ENCODE results near the gene KDM4B. TPM values are rescaled to one million over a fixed set of nuclear protein-coding genes. Genes with fewer than 3 reads are reported as not detected.

KDM4B gene
- total RNA-seq, 1 donor, result 22.1 TPM

- no peak for TF ChIP-seq CTCF (IDR thresholded peaks at IDR 0.05; ENCODE audit: extremely low read depth, low read depth, low read length)
- H3K27me3 ChIP-seq (ENCODE audit: insufficient read depth, low read length), result no peaks in the 10 kb centered on the region
- H3K4me3 ChIP-seq (ENCODE audit: insufficient read depth, low read length), result no peak overlapping the region
- H3K36me3 ChIP-seq (ENCODE audit: insufficient read depth, low read length), result peaks cover 1% of the 10 kb centered on the region
- H3K27ac ChIP-seq (ENCODE audit: low read depth, low read length), result no peak overlapping the region
- peaks cover 13% of the 10 kb centered on the region for H4K20me1 ChIP-seq (ENCODE audit: insufficient read depth, low read length)
- no peaks in the 10 kb centered on the region for H3K9me3 ChIP-seq (ENCODE audit: low read depth, low read length)
- H3K4me2 ChIP-seq (ENCODE audit: insufficient read depth, low read length), result no peak overlapping the region
- peak; percentile 86 for DNase-seq (ENCODE audit: insufficient read length, low spot score, missing footprints)
- H3K4me1 ChIP-seq (ENCODE audit: insufficient read depth, low read length), result peaks cover 16% of the 10 kb centered on the region
- no peak overlapping the region for H2AFZ ChIP-seq (ENCODE audit: low read length)
- no peaks in the 10 kb centered on the region for H3K79me2 ChIP-seq (ENCODE audit: insufficient read depth, low read length)
Observed at GRCh38 chr19:5143471-5144411, 174.8 kb downstream of the KDM4B start.

GRCh38 chr19:5144545-5145179 lies 175.7 kb downstream of the KDM4B start:
- peaks cover 8% of the 10 kb centered on the region for H3K4me1 ChIP-seq (ENCODE audit: insufficient read depth, low read length)
- peak; percentile 86 for DNase-seq (ENCODE audit: insufficient read length, low spot score, missing footprints)

GRCh38 chr19:5145521-5146511 lies 176.9 kb downstream of the KDM4B start:
- peak; percentile 86 for DNase-seq (ENCODE audit: insufficient read length, low spot score, missing footprints)
- H3K36me3 ChIP-seq (ENCODE audit: insufficient read depth, low read length), result no peaks in the 10 kb centered on the region
- no peak overlapping the region for H2AFZ ChIP-seq (ENCODE audit: low read length)
- H3K27ac ChIP-seq (ENCODE audit: low read depth, low read length), result no peak overlapping the region
- no peak overlapping the region for H3K4me2 ChIP-seq (ENCODE audit: insufficient read depth, low read length)
- peaks cover 6% of the 10 kb centered on the region for H3K4me1 ChIP-seq (ENCODE audit: insufficient read depth, low read length)
- no peaks in the 10 kb centered on the region for H3K9me3 ChIP-seq (ENCODE audit: low read depth, low read length)
- peaks cover 5% of the 10 kb centered on the region for H4K20me1 ChIP-seq (ENCODE audit: insufficient read depth, low read length)
- H3K4me3 ChIP-seq (ENCODE audit: insufficient read depth, low read length), result no peak overlapping the region
- no peak for TF ChIP-seq CTCF (IDR thresholded peaks at IDR 0.05; ENCODE audit: extremely low read depth, low read depth, low read length)
- H3K27me3 ChIP-seq (ENCODE audit: insufficient read depth, low read length), result no peaks in the 10 kb centered on the region
- no peaks in the 10 kb centered on the region for H3K79me2 ChIP-seq (ENCODE audit: insufficient read depth, low read length)

More at GRCh38 chr19:5144545-5145179, 175.7 kb downstream of the KDM4B start:
- H3K79me2 ChIP-seq (ENCODE audit: insufficient read depth, low read length), result no peaks in the 10 kb centered on the region
- H3K27ac ChIP-seq (ENCODE audit: low read depth, low read length), result no peak overlapping the region
- H3K4me2 ChIP-seq (ENCODE audit: insufficient read depth, low read length), result no peak overlapping the region
- no peak for TF ChIP-seq CTCF (IDR thresholded peaks at IDR 0.05; ENCODE audit: extremely low read depth, low read depth, low read length)
- H3K4me3 ChIP-seq (ENCODE audit: insufficient read depth, low read length), result no peak overlapping the region
- H4K20me1 ChIP-seq (ENCODE audit: insufficient read depth, low read length), result peaks cover 10% of the 10 kb centered on the region
- H2AFZ ChIP-seq (ENCODE audit: low read length), result no peak overlapping the region
- H3K36me3 ChIP-seq (ENCODE audit: insufficient read depth, low read length), result no peaks in the 10 kb centered on the region
- no peaks in the 10 kb centered on the region for H3K9me3 ChIP-seq (ENCODE audit: low read depth, low read length)
- no peaks in the 10 kb centered on the region for H3K27me3 ChIP-seq (ENCODE audit: insufficient read depth, low read length)
